HG02973 (cell line): ENCODE results near the gene BBIP1.

Experiments used
- ATAC-seq: cut with Tn5 transposase; IDR thresholded peaks from one replicate; pipeline ENCODE4 v1.9.1; 2021; ENCODE audit warnings: moderate library complexity; ENCODE audit not compliant: unreplicated experiment

Gene BBIP1

GRCh38 chr10:110885932-110886674 lies 32.9 kb downstream of the BBIP1 start:
- no peak for ATAC-seq

- no peak for ATAC-seq
These were observed 35.1 kb downstream of the BBIP1 start for GRCh38 chr10:110883924-110884323.

- ATAC-seq = no peak
These were observed 37.1 kb downstream of the BBIP1 start for GRCh38 chr10:110881905-110882304.

DNA sequence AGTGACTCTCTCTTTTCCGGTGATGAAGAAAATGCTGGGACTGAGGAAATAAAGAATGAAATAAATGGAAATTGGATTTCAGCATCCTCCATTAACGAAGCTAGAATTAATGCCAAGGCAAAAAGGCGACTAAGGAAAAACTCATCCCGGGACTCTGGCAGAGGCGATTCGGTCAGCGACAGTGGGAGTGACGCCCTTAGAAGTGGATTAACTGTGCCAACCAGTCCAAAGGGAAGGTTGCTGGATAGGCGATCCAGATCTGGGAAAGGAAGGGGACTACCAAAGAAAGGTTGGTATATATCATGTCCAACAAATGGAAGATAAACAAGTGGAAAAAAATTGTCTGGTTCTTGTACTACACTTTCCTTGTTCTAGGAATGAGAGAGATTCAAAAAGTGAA lies 37.7 kb downstream of the BBIP1 start:
- ATAC-seq = no peak

DNA sequence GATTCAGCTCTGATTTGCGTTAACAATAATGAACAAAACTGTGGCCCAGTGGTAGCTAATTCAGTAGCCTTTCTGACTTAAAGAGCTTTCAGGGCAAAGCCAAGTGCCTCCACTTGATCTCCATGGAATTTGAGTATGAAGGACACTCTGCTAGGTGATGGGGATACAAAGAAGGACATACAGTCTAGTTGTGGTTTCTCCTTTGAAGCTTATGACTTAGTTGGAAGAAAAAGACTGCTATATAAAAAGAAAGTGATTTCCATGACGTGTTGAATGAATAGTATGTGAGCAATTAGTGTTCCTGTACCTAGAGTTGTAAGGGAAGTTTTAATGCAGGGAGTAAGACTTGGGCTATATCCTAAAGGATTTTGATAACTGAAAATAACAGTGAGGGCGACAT lies 39.0 kb downstream of the BBIP1 start:
- ATAC-seq = no peak

- ATAC-seq = no peak
These were observed 42.2 kb downstream of the BBIP1 start for GRCh38 chr10:110876788-110877187.

- ATAC-seq = no peak
These were observed 43.0 kb downstream of the BBIP1 start for GRCh38 chr10:110876000-110876399.

- ATAC-seq = no peak
These were observed 45.0 kb downstream of the BBIP1 start for GRCh38 chr10:110873951-110874350.

DNA sequence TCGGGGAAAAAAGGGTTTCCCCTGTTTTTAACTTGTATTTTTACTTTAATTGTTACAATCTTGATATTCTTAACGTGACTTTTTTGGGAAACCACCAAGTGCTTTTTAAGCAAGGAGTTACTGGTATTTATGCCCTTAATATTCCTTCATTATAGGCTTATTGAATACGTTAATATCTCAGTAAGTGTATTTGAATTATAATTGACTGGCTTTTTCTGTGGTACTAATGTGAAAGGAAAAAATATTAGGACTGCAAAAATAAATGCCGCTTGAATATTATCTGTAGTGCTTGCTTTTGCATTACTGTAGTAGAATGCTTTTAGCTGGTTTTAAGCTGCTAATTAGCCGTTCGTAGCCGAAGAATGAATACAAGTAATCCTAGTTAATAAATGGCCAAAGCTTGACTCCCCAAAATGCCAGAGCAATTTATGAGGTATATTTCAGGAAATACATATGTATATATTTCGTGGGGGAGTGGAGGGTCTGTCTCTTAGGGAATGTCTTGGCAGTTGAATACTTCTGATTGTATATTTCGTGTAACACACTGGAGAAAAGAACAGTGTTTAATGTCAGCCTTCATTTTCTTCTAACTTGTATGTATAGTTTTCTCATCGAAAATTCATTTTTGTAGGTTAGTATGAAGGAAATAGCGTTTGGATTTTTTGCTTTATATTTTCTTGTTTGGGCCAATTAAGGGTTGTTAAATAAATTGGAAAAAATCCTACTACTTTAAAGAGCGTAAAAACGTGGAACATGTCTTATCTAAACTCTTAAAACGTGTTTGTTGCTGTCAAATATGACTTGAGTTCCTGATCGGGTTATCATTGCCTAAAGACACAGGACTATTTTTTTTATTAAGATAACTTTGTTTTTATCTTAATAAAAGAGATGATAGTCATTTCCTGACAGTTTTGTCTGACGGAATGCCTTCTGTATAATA lies 45.7 kb downstream of the BBIP1 start:
- no peak for ATAC-seq

- ATAC-seq = peak; percentile 35
These were observed 46.6 kb downstream of the BBIP1 start for GRCh38 chr10:110872145-110872983.

DNA sequence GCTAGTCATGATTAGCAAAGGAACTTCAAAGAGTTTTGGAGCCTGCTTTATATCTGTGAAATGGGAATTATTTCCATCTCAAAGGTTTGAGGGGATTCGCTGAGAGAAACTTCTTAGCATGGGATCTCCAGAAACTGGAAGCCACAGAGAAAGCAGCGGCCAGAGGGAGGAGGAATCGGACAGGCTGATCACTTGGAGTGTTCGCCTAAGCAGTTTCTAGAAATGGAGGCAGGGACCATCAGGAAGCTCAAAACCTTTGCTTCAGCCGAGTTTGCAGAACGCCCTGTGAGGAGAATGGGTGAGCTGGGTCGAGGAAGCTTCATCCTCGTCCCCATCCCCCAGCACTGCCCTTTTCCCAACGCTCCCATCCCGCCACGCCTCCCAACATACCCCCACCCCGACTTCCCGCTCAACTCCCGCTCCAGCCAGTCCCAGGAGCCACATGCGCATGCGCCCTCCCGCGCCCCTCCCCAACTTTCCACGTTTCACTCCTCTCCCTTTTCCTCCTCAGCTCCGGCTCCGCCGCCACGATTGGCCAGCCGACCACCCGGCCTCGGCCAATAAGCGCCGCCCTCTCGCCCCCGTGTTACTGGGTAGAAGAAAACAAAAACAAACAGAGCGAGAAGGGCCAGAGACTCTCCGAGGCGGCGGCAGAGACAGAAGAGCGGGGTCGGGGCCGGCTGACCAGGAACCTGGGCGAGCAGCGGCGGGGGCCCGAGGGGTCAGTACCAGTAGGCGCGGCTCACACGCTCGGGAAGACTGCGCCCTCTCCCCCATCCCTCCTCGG lies 47.5 kb downstream of the BBIP1 start, which contains the start of gene PDCD4:
PDCD4 (plus strand) TSS at position 631 of the 787 bp plus-strand sequence. CDS start 4,100 bp downstream, outside the sequence.
- ATAC-seq = peak; percentile 68

- no peak for ATAC-seq
These were observed 48.1 kb downstream of the BBIP1 start for GRCh38 chr10:110870823-110871297.

DNA sequence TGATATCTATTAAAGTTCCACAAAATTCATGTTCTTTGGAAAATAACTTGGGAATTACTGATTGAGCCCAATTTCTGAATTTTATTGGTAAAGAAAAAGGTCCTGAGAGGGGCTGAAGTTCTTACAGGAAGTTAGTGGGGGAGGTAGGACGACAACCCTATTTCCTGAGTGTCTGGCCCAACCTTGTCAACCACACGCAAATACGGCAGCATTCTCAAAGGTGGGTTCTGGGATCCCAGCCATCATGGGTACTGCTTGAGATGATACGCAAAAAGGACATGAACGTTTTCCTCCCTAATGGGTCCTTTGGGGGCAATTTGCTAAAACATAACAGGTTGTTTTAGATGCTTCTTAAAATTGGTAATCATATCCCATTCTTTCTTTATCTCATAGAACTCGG lies 50.0 kb downstream of the BBIP1 start:
- no peak for ATAC-seq

DNA sequence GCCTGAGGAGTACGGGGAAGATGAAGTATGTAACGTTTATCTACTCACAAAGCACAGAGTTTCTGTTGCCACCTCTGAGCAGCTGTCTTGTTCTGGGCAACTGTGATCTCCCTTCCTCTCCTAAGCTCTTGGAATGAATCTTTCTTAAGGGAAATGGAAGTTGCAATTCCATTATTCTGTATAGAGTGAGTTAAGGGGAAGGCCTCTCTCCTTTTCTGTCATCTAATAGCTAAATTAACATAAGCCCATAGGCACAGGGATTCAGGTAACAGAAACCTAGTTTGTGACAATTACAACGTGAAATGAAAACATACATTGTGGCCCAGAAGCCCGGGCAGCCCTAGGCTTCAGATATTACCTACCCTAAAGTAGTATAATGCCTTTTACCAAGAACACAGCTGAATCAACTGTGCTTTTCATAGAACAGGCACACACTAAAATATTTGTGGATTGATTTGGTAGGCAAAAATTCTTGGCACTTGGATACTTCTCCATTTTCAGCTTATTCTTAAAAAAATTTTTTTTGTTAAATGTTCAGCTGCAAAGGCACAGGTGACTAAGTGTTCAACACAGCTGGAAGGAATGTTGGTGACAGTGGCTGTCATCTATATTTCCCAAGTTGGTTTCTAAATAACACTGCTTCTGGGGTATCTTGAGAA lies 51.0 kb downstream of the BBIP1 start:
- ATAC-seq = no peak

DNA sequence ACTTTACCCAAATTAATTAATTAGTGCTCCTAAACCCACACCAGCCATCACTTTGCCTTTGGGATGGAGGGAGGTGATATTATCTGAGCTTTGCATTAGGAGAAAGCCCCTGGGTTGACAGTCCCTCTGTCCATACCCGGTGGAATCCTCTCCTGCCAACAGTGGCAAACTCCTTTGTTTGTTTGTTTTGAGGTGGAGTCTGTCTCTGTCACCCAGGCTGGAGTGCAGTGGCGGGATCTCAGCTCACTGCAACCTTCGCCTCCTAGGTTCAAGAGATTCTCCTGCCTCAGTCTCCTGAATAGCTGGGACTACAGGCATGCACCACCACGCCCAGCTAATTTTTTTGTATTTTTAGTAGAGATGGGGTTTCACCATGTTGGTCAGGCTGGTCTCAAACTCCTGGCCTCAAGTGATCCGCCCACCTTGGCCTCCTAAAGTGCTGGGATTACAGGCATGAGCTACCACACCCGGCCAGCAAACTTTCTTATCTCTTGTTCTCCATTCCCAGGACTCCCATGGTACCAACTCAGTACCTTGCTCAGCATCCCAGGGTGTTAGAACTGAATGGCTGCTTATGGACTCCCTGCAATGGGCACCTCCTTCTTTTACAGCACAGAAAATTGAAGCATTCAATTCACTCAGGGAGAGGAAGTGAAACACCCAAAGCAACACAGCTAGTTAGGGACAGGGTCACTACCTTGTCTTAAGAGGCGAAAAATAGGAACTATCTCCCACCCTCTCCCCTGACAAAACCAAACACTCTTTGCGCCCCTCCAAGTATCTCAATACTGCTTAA lies 51.8 kb downstream of the BBIP1 start:
- peak; percentile 30 for ATAC-seq

DNA sequence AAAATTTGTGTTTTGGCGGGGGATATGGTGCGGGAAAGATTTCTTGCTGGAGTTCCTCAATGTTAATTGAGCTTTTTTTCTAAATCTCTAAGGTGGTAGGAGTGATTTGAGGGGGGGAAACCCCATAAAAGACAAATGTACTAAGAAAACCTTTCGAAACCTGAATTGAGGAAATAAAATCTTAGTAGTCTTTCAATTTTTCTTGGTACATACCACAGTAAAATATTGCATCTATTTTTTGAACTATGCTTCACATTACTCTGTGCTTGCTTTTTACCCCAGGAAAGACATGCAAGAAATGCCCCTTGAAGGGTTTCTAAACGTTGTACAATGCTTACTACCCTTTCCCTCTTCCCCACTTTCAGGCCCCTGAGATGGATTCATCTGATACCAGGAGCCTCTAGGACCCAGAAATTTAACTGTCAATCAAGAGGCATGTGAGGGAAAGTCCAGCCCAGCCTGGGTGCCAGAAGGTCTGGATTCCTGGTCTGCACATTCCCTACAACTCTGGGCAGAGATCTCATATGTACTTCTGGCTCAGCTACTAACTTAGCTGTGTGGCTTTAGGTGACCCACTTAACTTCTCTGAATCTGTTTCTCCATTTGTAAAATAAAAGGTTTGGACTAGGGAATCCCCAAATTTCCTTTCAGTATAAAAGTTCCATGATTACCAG lies 53.0 kb downstream of the BBIP1 start:
- no peak for ATAC-seq

GRCh38 chr10:110865186-110865808 lies 53.7 kb downstream of the BBIP1 start:
- ATAC-seq = no peak

DNA sequence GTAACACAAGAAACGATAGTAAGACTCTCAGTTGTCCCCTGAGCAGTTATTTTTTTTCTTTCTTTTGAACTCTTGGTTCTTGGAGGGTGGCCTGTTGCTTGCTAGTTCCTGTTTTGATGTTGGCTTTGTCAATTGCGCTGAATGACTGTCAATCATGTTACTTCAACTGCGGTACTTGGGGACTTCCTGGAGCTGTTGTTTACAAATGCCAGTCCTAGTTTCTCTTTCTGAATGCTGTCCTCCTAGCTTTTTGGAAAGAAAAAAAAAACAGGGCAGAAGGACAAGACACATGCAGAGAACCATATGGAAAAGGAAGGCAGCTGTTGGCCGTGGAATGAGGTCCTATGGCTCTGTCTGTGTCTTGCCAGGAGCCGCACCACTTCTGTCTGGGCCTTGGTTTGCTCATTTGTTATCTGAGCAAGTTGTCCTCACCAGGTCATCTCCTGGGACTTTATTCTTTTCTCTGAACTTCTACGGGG lies 54.3 kb downstream of the BBIP1 start:
- ATAC-seq = peak; percentile 54
